HG03135 (cell line): Measurements from ENCODE around the gene ITPKB.
"Not testable (repeated sequence)": the region's sequence is repeated elsewhere in the genome, so short reads cannot be mapped to it uniquely, and the experiment has no call there.

Source experiments
- ATAC-seq: cut with Tn5 transposase; IDR thresholded peaks from one replicate; pipeline ENCODE4 v1.9.1; 2021; ENCODE audit warnings: mild to moderate bottlenecking, moderate library complexity; ENCODE audit not compliant: unreplicated experiment

The ITPKB gene

DNA sequence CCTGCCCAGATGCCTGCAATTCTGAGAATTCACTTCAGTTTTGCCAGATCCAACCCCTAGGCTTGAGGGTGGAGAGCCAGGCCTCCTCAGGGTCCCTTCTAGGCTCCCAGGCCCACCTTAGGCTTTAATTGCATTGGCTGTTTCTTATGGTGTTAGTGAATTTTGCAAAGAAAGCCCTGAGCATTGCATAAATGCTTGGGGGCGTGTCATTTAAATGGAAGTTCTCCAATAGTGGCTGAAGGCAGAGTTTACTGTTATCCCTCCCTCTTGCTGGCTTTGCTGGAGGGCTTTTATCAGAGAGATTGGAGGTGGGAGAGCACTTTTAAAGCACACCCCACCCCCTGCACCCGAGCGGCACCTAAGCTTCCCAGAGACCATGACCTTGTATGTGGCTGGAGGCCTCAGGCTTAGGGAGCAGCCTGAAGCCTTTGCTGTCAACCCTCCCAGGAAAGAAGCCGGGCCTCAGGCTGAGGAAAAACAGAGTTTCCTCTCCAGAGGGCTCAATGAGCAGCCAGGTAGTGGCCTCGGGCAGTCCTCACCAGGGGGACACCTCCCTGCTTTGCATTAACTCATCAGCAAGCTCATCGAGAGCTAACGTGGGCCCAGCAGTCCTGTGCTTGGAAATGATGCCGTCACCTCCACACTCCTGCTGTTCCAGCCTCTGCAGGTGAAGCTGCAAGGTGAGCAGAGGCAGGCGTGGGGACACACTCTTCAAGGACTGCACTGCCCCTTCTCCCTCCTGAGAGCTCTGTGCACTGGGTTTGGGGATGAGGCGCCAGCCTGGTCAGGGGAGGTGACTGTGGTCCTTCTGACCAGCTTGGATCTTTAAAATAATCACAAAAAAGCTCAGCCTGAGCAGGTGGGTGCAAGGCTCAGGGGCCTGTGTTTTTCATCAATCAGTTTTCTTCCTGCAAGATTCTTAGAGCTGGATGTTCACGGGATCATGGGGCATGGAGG is 132.5 kb downstream of the ITPKB start:
- no peak for ATAC-seq

- ATAC-seq, result no peak
Observed at GRCh38 chr1:226605318-226605950, 133.6 kb downstream of the ITPKB start.

DNA sequence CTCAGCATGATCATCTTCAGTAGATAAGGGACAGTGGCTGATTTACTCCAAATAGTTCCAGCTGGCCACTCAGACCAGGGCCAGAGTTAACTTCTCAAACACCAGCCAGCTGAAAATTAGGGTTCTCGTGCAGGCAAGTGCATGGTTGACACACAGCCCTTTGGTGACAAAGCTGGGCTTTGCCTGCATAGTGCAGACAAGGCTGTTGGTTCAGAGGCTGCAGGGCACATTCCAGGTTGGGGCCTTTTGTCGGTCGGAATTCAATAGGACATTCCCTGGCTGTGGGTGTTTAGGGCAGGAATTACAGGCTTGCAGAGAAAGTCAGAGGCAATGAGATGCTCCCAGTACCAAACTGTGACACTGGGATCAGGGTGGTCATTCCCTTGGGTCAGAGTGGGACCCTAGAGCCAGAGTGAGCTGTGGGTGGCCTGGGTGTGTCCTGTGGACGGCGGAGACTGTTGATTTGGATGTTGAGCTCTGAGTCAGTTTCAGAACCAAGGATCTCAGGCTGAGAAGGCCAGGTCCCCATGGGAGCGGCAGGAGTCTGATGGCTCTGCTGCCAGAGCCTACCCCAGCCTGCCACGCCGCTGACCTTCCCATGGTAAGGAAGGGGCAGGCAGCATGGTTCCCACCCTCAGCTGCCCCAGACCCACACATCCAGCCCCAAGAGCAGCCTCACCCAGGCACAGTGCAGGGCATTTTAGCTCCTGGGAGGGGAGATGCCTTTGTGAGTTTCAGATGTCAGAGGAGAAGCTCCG is 134.3 kb downstream of the ITPKB start:
- ATAC-seq, result no peak

GRCh38 chr1:226603858-226604559 is 135.1 kb downstream of the ITPKB start:
- ATAC-seq, result no peak

GRCh38 chr1:226603022-226603857 is 135.8 kb downstream of the ITPKB start:
- ATAC-seq, result no peak

GRCh38 chr1:226602186-226603021 is 136.7 kb downstream of the ITPKB start:
- no peak for ATAC-seq

- ATAC-seq, result no peak
Observed at GRCh38 chr1:226601456-226601855, 137.6 kb downstream of the ITPKB start.

- no peak for ATAC-seq
Observed at GRCh38 chr1:226600254-226600653, 138.8 kb downstream of the ITPKB start.

DNA sequence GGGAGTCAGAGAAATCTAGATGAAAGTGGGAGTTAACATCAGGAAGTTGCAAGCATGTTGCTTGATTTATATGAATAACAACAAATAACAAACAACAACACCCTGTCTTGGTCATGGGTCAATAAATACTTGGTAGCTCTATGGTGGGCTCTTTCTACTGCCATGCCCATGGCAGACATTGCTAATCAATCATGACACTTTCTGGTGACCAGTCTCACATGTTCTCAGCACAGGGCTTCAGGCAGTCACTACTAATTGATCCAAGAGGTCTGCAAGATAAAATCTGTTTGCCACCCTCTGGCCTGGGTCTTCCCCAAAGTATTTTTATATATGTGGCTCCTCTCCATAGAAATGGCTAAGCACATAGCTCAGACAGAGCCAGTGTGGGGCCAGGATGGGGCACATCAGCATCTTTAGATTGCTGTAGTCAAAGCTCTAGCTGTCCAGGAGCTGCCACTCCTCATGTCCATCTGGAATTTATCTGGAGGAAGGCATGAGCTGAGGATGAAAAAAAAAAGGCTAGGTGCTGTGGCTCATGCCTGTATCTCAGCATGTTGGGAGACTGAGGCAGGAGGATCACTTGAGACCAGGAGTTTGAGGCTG is 139.3 kb downstream of the ITPKB start:
- no peak for ATAC-seq

DNA sequence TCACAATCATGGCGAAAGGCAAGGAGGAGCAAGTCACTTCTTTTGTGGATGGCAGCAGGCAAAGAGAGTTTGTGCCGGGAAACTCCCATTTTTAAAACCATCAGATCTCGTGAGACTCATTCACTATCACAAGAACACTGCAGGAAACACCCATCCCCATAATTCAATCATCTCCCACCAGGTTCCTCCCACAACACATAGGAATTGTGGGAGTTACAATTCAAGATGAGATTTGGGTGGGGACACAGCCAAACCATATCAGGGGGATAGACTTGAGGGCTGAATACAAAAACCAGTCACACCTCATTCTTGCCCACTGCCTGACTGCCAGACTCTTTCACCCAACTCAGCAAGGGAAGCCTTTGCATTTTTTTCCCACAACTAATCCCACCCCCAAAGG is 140.1 kb downstream of the ITPKB start:
- not testable (repeated sequence) for ATAC-seq

DNA sequence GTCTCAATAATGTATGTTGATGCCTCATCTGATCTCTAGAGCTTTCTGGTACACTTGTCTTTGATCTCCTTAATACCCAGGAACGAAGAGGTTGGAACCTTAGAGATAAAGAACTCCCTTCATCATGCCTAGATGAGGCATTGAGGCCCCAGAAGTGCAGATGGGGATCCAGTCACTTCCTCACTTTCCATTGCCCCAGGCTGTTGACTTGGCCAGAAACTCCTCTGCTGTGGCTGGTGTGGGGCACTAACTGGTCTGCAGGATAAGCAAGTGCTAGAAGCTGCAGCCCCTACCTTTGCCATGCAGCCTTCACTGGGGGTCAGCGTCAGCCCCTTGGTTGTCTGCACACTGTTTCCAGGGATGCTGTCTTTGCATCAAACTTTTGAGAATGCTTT is 140.6 kb downstream of the ITPKB start:
- no peak for ATAC-seq

- no peak for ATAC-seq
Observed at GRCh38 chr1:226597616-226598454, 141.2 kb downstream of the ITPKB start.

GRCh38 chr1:226596531-226597165 is 142.4 kb downstream of the ITPKB start:
- no peak for ATAC-seq

GRCh38 chr1:226593541-226593940 is 145.5 kb downstream of the ITPKB start:
- ATAC-seq, result no peak

DNA sequence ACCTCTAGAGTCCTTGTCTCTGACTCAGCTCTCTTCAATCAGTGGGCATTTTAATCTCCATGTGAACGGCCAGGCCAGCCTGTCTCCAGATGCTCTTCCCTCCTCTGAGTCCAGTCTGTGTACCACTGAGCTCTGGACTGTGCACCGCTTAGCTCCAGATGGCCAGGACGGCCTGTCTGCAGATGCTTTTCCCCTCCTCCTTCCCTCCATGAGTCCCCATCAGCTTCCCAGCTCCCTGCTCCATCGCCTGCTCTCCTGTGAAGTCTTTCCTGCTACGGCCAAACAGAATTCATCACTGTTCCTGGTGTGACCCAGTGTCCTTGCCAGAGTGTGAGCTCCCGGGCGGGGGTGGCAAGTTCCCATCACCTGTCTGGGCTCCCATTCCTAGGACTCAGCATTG is 148.5 kb downstream of the ITPKB start:
- no peak for ATAC-seq

GRCh38 chr1:226589008-226589733 is 149.9 kb downstream of the ITPKB start:
- ATAC-seq, result no peak

DNA sequence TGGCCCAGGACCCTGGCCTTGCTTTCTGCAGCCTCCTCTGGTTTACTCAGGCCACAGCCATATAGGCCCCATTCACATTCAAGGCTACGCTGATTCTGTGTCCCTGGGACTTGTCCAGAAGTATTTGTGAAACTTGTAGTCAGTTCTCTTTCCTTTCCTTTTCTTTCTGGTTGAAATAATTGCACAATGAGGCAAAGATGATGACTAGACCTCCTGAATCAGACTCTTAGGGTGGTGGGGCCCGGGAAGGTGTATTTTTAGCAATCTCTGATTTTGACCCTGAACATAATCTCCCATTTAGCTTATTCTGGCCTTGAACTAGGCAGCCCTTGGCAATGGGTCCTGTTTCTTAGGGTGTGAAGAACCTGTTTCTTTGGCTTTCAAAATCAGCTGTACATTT is 150.6 kb downstream of the ITPKB start:
- no peak for ATAC-seq
